OCI-LY1 (cell line): ENCODE results near the gene ZNF366.

ENCODE experiments used
- H2AFZ ChIP-seq: fragments of 200-600 bp; sonication (generic), shearing (Covaris generic); 2 replicates; pipeline ENCODE4 v1.6.0; 2014; ENCODE audit warnings: antibody characterized with exemption, mild to moderate bottlenecking, low read length
- H3F3A ChIP-seq: fragments of 200-600 bp; sonication (generic), shearing (Covaris generic); 2 replicates; pipeline ENCODE4 v1.6.0; 2014; ENCODE audit warnings: mild to moderate bottlenecking, antibody characterized with exemption, low read length, moderate library complexity; ENCODE audit not compliant: insufficient read depth
- H3K27ac ChIP-seq: fragments of 200-600 bp; sonication (generic); 2 replicates; pipeline ENCODE4 v1.5.1; 2014; ENCODE audit warnings: low read length, mixed run types, mild to moderate bottlenecking, low read depth; ENCODE audit not compliant: poor library complexity, severe bottlenecking
- H3K27me3 ChIP-seq: fragments of 200-600 bp; sonication (generic); 2 replicates; pipeline ENCODE4 v1.6.0; 2014; ENCODE audit warnings: antibody characterized with exemption, mild to moderate bottlenecking, low read length, moderate library complexity; ENCODE audit not compliant: insufficient read depth
- H3K36me3 ChIP-seq: fragments of 200-600 bp; sonication (generic); 2 replicates; pipeline ENCODE4 v1.6.1; 2014; ENCODE audit warnings: mild to moderate bottlenecking, antibody characterized with exemption, low read length, moderate library complexity, mixed read lengths; ENCODE audit not compliant: insufficient read depth
- H3K4me1 ChIP-seq: fragments of 200-600 bp; sonication (generic); 2 replicates; pipeline ENCODE4 v1.5.1; 2014; ENCODE audit warnings: mild to moderate bottlenecking, low read length, moderate library complexity; ENCODE audit not compliant: insufficient read depth, severe bottlenecking
- H3K4me2 ChIP-seq: fragments of 200-600 bp; sonication (generic), shearing (Covaris generic); 2 replicates; pipeline ENCODE4 v1.6.1; 2014; ENCODE audit warnings: low read length
- H3K4me3 ChIP-seq: fragments of 200-600 bp; sonication (generic); 2 replicates; pipeline ENCODE4 v1.5.1; 2014; ENCODE audit warnings: low read length, low read depth, mild to moderate bottlenecking, mixed read lengths; ENCODE audit not compliant: poor library complexity, severe bottlenecking
- H3K79me2 ChIP-seq: fragments of 200-600 bp; shearing (Covaris generic); 2 replicates; pipeline ENCODE4 v1.6.1; 2016; ENCODE audit warnings: mixed run types, low read length, mixed read lengths; ENCODE audit not compliant: insufficient read depth
- H3K9ac ChIP-seq: fragments of 200-600 bp; sonication (generic), shearing (Covaris generic); 2 replicates; pipeline ENCODE4 v1.6.1; 2014; ENCODE audit warnings: mild to moderate bottlenecking, low read length, mixed read lengths
- H3K9me2 ChIP-seq: fragments of 200-600 bp; sonication (generic), shearing (Covaris generic); 2 replicates; pipeline ENCODE4 v1.6.1; 2014; ENCODE audit warnings: low read depth, mild to moderate bottlenecking, low read length, mixed read lengths
- H3K9me3 ChIP-seq: fragments of 200-600 bp; shearing (Covaris generic); 2 replicates; pipeline ENCODE4 v1.6.1; 2014; ENCODE audit warnings: low read length, mixed read lengths
- H4K20me1 ChIP-seq: fragments of 200-600 bp; sonication (generic), shearing (Covaris generic); 2 replicates; pipeline ENCODE4 v1.6.0; 2016; ENCODE audit warnings: mild to moderate bottlenecking, low read length; ENCODE audit not compliant: insufficient read depth
- EZH2 ChIP-seq: fragments of 200-600 bp; sonication (generic), shearing (Covaris generic); IDR thresholded peaks from 2 replicates; pipeline ENCODE4 v1.8.0; 2017; ENCODE audit warnings: borderline replicate concordance, mixed run types, mild to moderate bottlenecking, antibody characterized with exemption, low read length, moderate library complexity, mixed read lengths
- TF ChIP-seq, protein P1 (sequence below): fragments of 200-600 bp; sonication (generic), shearing (Covaris generic); IDR thresholded peaks from 2 replicates; pipeline ENCODE4 v1.5.1; 2017; ENCODE audit warnings: mild to moderate bottlenecking, antibody characterized with exemption, low read length, moderate library complexity, mixed read lengths

Gene ZNF366

DNA sequence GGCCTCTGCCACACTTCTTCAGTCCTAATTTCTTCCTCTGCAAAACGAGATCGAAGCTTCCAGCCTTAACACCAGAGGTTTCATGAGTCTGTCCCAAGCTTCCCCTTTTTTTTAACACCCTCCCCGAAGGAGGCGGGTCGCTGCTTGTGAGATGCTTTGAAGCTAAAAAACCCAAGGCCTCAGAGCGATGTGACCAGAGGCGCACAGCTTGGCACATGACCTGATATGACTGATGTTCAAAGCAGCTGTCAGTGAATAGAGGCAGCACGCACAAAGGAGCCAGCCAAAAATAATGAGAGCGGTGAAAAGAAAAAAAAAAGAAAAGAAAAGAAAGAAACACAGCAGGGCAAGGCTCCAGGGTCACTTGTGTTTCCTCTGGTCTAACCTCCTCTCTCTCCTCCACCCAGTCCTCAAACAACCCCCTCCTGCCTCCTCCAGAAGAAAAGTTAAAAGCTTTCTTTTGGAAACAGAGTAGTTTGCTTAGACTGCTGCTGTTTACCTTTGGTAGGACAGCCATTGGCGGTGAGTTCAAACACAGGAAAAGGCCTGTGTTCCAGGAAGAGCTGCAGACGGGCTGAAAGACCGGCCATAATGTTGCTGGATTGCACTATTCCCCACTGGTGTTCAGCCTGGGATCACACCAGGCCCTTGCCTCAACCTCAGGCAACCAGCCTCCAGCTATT, 10.9 kb upstream of the ZNF366 start:
- no peaks in the 10 kb centered on the region for H3K9me2 ChIP-seq
- H3K27me3 ChIP-seq, result peaks cover 2% of the 10 kb centered on the region; the same call in 1 of the 2 replicates
- no peaks in the 10 kb centered on the region for H3F3A ChIP-seq
- TF ChIP-seq EZH2, result no peak
- TF ChIP-seq, protein P1, sequence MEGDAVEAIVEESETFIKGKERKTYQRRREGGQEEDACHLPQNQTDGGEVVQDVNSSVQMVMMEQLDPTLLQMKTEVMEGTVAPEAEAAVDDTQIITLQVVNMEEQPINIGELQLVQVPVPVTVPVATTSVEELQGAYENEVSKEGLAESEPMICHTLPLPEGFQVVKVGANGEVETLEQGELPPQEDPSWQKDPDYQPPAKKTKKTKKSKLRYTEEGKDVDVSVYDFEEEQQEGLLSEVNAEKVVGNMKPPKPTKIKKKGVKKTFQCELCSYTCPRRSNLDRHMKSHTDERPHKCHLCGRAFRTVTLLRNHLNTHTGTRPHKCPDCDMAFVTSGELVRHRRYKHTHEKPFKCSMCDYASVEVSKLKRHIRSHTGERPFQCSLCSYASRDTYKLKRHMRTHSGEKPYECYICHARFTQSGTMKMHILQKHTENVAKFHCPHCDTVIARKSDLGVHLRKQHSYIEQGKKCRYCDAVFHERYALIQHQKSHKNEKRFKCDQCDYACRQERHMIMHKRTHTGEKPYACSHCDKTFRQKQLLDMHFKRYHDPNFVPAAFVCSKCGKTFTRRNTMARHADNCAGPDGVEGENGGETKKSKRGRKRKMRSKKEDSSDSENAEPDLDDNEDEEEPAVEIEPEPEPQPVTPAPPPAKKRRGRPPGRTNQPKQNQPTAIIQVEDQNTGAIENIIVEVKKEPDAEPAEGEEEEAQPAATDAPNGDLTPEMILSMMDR, result no peak
- H2AFZ ChIP-seq, result no peak overlapping the region
- H3K9me3 ChIP-seq, result peaks cover 8% of the 10 kb centered on the region
- no peak overlapping the region for H3K9ac ChIP-seq
- H3K27ac ChIP-seq, result no peak overlapping the region
- no peaks in the 10 kb centered on the region for H3K79me2 ChIP-seq
- H3K36me3 ChIP-seq, result no peaks in the 10 kb centered on the region; the same call in 1 of the 2 replicates
- H4K20me1 ChIP-seq, result no peaks in the 10 kb centered on the region
- peaks cover 3% of the 10 kb centered on the region for H3K4me1 ChIP-seq
- H3K4me2 ChIP-seq, result no peak overlapping the region
- no peak overlapping the region for H3K4me3 ChIP-seq

DNA sequence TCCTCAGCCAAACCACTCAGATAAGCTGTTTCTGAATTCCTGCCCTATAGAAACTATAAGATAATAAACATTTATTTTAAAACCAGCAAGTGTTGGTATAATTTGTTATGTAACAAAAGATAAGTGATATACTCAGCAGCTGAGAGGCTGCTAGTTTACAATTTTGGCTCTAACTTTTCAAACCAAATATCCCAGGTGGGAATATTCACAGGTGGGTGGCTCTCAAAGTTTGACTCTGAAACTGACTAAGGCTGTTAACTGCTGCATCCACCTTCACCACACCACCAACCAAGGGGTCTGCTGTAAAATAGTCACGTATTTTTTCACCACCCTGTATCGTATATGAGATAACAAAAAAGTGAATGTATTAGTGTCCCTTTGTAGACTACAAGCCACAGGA, 9.7 kb upstream of the ZNF366 start:
- Histone ChIP-seq H3K4me2 (no peak overlapping the region), H3K4me3 (no peak overlapping the region), H2AFZ (no peak overlapping the region), H3F3A (no peaks in the 10 kb centered on the region), H4K20me1 (no peaks in the 10 kb centered on the region), H3K36me3 (no peaks in the 10 kb centered on the region), H3K79me2 (no peaks in the 10 kb centered on the region), H3K4me1 (peaks cover 3% of the 10 kb centered on the region), H3K9me3 (no peaks in the 10 kb centered on the region), H3K9me2 (no peaks in the 10 kb centered on the region), H3K27ac (no peak overlapping the region), H3K9ac (no peak overlapping the region), H3K27me3 (peaks cover 5% of the 10 kb centered on the region; the same call in 1 of the 2 replicates)
- TF ChIP-seq, protein P1, result no peak
- TF ChIP-seq EZH2, result no peak

GRCh38 chr5:72515211-72515610, 8.0 kb upstream of the ZNF366 start:
- Histone ChIP-seq H3K9ac (no peak overlapping the region), H3K4me2 (no peak overlapping the region), H3F3A (no peaks in the 10 kb centered on the region), H3K36me3 (no peaks in the 10 kb centered on the region), H3K4me3 (no peak overlapping the region), H2AFZ (no peak overlapping the region), H3K27me3 (peaks cover 5% of the 10 kb centered on the region; the same call in 1 of the 2 replicates), H3K79me2 (no peaks in the 10 kb centered on the region), H3K9me3 (no peaks in the 10 kb centered on the region), H3K27ac (no peak overlapping the region), H4K20me1 (no peaks in the 10 kb centered on the region), H3K9me2 (no peaks in the 10 kb centered on the region), H3K4me1 (peaks cover 3% of the 10 kb centered on the region)
- TF ChIP-seq, protein P1, result no peak
- no peak for TF ChIP-seq EZH2
